GM19025 (cell line): ENCODE data around the gene NHERF2.

Experiments used
- ATAC-seq: cut with Tn5 transposase; IDR thresholded peaks from one replicate; pipeline ENCODE4 v1.9.1; 2021; ENCODE audit warnings: mild to moderate bottlenecking, low read depth, moderate library complexity; ENCODE audit not compliant: unreplicated experiment

The NHERF2 gene

DNA sequence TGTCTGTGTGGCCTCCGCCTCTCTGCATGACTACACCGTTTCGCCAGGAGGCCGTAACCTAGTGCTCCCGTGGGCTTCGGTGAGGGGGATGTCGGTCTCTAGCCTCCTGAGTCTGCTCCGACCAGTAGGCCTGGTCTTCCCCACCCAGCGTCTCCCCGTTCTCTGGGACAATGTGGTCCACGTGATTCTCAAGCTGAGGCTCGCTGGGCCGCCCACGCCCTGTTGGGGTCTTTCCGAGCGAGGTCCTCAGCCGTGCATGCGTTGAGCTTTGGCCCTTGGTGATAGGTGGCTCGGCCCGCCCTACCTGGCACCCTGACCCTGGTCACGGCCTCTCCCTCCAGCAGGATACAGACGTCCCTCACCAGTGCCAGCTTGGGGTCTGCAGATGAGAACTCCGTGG is 52.0 kb downstream of the NHERF2 start:
- no peak for ATAC-seq

DNA sequence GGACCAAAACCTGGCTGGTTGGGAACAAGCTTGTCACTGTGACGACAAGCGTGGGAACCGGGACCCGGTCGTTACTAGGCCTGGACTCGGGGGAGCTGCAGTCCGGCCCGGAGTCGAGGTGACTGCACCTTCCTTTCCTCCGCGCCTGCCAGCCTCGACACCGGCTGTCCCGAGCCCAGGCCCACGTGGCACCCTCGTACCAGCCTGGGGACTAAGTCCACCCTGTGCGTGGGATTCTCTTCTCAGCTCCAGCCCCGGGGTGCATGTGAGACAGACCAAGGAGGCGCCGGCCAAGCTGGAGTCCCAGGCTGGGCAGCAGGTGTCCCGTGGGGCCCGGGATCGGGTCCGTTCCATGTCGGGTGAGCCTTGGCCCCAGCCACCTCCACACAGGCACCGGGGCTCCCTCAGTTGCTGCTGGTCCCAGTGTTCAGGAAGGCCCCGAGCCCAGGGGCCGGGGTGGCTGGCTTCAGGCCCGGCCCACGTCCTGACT is 52.7 kb downstream of the NHERF2 start:
- no peak for ATAC-seq

DNA sequence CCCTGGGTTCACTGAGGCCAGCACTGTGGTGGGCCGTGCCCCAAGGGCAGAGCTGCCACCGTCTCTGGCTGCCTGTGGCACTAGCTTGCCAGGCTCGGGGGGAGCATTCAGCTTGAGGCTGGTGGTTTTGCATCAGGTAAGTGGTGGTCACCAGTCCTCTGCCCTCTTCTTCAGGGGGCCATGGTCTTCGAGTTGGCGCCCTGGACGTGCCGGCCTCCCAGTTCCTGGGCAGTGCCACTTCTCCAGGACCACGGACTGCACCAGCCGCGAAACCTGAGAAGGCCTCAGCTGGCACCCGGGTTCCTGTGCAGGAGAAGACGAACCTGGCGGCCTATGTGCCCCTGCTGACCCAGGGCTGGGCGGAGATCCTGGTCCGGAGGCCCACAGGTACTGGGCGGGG is 53.3 kb downstream of the NHERF2 start:
- ATAC-seq: no peak

DNA sequence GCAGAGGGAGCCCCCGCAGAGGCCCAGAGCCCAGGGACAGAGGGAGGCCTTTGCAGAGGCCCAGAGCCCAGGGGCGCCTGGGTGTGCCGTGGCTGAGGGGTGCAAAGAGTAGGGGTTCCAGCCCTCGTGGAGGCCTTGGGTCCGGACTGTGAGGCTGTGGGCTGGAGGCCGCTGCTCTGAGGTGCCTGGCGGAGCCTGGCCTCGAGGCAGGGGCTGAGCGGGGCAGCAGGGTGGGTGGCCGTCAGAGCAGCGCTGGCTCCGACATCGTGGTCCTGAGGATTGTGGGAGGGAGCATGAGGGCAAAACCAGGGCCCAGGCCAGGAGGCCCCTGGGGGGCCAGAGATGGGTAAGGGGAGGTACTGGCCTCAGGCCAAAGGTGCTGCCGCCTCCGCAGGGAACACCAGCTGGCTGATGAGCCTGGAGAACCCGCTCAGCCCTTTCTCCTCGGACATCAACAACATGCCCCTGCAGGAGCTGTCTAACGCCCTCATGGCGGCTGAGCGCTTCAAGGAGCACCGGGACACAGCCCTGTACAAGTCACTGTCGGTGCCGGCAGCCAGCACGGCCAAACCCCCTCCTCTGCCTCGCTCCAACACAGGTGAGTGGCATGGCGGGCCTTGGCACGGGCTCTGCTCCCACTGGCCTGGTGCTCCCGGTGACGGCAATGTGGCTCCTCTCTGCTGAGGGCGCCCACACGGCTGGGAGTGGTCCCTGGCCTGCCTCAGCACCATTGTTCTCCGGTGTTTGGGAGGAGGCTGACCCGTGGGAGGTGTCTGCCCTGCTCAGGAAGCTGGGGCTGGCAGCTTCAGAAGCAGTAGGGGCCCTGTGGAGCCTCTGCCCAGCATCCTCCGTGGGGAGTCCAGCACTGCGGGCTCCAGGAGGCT is 54.7 kb downstream of the NHERF2 start:
- no peak for ATAC-seq

DNA sequence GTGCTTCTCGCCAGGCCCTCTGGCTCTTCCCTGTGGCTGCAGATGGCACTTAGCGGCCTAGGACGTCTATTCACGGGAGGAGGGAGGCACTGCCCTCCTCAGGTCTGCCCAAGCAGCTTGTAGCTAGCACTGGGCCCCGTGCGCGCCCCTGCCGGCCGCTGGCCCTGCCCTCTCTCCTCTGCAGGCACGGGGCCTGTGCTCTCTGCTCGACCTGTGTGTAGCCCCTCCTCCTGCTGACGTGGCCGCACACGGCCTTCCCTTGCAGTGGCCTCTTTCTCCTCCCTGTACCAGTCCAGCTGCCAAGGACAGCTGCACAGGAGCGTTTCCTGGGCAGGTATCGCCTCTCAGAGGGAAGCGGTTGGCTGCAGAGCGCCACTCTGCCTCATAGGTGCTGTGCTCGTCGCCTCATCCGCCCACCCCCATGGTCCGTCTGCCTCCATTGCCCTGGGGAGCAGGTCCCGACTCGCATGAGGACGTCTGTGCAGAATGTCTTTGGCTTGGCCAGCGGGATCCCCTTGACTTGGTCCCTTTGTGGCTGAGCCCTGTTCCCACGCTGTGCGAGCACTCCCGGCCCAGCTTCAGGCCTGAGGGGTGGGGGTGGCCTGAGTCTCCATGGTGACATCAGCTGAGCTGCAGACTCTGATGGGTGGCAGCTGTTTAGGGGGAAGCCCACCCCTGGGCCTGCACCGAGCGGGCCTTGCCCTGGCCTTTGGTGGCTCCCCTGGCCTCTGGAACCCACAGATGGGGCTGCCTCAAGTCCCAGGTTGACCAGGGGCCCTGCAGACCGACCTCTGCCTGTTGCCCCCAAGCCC is 55.7 kb downstream of the NHERF2 start:
- no peak for ATAC-seq

DNA sequence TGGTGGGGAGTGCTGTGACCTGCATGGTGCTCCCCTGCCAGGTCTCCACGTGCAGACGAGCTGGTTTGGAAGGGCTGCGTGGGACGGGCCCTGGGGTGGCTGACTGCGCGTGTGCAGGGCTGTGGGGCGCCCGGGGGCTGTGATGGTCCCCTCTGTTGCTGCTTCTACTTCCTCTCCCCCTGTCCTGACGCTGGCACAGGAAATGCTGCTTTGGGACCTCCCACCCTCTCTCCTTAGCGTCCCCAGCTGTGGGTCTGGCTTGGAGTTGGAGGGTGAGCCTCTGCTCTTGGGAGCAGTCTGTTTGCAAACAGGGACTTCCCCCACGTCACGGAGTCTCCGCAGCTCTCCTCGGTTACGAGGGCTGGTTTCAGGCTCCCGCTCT is 56.3 kb downstream of the NHERF2 start:
- no peak for ATAC-seq

DNA sequence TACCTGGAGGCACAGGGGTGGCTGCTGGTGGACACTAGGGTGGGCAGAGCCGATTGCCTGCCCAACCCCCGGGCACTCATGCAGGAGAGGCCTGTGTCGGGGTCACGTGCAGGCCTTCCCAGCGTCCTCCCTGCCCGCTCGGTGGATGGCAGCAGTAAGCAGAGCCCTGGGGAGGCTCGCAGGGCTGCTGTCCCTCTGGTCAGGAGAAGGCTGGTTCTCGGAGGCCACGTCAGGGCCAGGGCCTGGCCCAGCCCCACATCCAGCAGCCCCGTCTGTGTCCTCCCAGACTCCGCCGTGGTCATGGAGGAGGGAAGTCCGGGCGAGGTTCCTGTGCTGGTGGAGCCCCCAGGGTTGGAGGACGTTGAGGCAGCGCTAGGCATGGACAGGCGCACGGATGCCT is 56.7 kb downstream of the NHERF2 start:
- no peak for ATAC-seq

DNA sequence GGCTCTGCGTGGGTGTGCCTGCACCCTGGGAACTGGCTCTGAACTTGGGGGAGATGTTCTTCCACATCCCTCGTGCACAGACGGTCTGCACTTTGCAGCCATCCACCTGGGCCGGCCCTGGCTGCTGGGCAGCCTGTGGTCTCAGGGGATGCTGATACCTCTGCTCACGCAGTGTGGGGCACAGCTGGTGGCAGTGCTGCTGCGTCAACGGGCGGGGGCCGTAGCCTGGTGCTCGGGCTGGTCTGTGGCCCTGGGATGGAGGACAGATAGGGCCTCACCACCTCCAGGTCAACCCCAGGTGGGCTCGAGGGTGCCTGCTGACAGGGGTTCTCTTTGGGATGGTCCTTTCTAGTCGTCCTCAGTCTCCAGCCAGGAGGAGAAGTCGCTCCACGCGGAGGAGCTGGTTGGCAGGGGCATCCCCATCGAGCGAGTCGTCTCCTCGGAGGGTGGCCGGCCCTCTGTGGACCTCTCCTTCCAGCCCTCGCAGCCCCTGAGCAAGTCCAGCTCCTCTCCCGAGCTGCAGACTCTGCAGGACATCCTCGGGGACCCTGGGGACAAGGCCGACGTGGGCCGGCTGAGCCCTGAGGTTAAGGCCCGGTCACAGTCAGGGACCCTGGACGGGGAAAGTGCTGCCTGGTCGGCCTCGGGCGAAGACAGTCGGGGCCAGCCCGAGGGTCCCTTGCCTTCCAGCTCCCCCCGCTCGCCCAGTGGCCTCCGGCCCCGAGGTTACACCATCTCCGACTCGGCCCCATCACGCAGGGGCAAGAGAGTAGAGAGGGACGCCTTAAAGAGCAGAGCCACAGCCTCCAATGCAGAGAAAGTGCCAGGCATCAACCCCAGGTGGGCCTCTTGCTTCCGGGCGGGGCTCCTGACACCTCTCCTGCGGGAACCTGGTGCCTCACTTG is 57.4 kb downstream of the NHERF2 start:
- no peak for ATAC-seq

DNA sequence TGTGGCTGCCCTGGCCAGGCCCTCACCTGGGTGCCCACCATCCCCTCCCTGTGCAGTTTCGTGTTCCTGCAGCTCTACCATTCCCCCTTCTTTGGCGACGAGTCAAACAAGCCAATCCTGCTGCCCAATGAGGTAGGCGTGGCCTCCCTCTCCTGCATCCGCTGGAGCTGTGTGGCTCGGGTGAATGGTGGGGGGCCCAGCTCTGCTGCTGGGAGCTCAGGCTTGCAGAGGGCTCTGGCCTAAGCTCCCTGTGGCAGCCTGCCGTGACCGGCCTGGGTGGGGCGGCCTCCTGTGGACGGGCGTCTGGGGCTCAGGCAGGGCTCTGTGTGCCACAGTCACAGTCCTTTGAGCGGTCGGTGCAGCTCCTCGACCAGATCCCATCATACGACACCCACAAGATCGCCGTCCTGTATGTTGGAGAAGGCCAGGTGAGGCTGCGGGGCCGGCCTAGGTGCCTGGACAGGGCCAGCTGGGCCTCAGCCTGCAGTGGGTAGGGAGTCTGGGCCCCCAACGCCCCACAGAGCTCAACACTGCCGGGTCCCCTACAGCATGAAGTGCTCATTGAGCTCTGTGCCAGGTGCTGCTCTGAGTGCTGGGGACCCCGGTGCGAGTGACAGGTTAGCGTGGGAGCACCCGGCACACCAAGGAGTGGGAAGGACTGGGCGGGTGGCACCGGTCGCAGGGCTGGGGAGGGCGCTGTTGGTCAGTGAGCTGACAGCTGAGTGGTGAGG is 58.4 kb downstream of the NHERF2 start:
- no peak for ATAC-seq

DNA sequence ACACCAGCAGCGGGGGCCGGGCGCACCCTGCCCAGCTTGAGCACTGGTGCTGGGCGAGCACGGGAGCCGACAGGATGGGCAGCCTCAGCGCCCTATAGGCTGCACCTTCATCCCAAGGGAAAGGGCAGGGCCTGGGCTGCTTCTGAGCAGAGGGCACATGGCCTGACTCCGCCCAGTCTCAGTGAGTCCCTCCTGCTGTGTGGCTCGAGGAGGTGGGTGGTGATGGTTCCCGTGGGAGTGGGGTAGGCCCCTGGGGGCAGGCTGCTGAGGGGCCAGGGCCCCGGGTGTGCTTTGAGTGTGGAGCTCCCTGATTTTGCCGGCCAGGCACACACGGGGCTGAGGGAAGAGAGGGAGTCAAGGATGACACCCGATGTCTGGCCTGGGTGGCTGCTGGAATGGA is 59.0 kb downstream of the NHERF2 start:
- ATAC-seq: no peak

DNA sequence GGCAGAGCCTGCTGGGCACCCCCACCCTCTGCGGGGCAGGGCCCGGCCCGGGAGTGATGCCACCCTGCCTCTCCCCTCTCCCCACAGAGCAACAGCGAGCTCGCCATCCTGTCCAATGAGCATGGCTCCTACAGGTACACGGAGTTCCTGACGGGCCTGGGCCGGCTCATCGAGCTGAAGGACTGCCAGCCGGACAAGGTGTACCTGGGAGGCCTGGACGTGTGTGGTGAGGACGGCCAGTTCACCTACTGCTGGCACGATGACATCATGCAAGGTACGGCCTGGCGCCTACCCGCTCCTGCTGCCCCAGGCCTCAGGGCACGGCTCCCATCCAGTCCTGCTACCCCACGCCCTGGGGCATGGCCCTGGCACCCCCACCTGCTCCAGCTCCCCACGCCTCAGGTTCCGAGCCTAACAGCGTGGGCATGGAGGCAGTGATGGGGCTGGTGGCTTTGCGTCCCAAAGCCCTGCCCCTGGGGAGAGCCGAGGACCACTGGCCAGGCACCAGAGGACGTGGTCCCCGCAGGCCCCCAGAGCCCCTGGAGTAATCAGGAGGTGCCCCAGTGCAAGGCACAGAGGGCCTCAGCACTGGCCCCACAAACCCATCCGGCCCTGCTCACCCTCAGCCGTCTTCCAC is 59.5 kb downstream of the NHERF2 start:
- no peak for ATAC-seq

DNA sequence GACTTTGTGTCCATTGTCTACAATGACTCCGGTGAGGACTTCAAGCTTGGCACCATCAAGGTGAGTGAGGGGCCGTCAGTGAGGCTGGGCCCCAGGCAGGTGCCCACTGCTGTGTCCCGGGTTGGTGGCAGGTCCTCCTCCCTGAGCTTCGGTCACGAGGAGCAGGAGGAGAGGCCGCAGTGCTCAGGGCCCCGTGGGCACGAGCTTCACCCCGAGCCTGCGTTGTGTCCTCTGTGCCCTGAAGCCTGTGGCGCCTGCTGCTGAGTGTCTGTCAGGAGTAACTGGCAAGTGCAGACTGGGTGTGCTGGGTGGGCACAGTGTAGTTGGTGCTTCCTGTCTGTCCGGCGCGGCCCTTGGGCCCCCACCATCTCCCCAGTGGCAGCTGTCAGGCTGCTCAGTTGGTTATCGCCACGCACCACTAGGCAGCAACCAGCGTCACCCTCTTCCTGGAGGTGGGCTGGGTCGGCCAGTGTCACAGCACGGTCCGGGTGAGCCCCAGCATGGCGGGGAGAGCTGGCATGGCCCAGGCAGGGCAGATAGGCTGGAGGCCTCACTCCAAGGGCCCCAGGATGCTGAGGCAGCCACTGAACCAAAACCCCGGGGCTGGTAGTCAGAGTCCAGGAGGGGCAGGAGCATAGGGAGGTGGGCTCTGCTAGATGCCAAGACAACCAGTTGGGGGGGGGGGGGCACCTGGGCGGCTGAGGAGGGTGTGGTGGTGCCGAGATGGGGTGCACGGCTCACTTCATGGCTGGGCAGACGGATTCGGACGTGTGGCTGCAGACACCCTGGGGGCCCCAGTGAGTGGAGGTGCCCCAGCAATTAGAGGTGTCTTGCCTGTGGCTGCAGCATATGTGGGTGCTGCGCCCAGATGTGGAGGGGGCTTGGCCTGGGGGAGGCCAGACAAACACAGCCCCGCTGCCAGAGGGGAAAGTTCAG is 60.4 kb downstream of the NHERF2 start:
- no peak for ATAC-seq

DNA sequence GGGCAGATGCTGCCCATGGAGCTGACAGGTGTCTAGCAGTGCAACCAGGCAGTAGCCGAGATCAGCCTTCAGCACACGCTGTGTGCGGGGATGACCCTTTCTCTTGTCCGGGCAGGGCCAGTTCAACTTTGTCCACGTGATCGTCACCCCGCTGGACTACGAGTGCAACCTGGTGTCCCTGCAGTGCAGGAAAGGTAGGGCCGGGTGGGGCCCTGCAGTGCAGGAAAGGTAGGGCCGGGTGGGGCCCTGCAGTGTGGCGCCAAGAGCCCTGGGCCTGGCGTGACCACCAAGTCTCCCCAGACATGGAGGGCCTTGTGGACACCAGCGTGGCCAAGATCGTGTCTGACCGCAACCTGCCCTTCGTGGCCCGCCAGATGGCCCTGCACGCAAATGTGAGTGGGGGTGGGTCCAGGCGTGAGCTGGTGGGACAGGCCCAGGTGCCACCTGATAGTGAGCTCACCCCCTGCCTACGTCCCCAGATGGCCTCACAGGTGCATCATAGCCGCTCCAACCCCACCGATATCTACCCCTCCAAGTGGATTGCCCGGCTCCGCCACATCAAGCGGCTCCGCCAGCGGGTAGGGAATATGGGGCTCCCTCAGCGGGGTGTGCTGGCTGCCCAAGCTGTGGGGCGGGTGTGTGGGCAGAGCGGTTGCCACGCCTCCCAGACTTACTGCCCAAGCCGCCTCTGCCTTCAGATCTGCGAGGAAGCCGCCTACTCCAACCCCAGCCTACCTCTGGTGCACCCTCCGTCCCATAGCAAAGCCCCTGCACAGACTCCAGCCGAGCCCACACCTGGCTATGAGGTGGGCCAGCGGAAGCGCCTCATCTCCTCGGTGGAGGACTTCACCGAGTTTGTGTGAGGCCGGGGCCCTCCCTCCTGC is 61.3 kb downstream of the NHERF2 start:
- no peak for ATAC-seq
